Esophagus squamous epithelium (tissue), 5 donors: ENCODE data around the gene USP46. TPM values are rescaled to one million over a fixed set of nuclear protein-coding genes. Genes with fewer than 3 reads are reported as not detected.

ENCODE experiments used
- DNase-seq: peaks from one replicate; lab custom pipeline; 2025; lab: John Stamatoyannopoulos, UW
- H3K27ac ChIP-seq, 4 donors: fragments of 200-600 bp; sonication (generic); one replicate each; pipeline ENCODE4 v1.5.1; 2016 to 2019; ENCODE audit warnings: mild to moderate bottlenecking in 1 of 4
- H3K27me3 ChIP-seq, 4 donors: fragments of 200-600 bp; sonication (generic); 1 replicate in 3 of 4; 2 replicates in 1 of 4; pipeline versions ENCODE4 v1.5.1 to v1.6.0; 2017 to 2021; ENCODE audit warnings: antibody characterized with exemption in 1 of 4
- H3K36me3 ChIP-seq, 3 donors: fragments of 200-600 bp; sonication (generic); one replicate each; pipeline ENCODE4 v1.5.1; 2016 to 2019
- H3K4me1 ChIP-seq, 3 donors: fragments of 200-600 bp; sonication (generic); one replicate each; pipeline ENCODE4 v1.5.1; 2017 to 2019
- H3K4me3 ChIP-seq, 4 donors: fragments of 200-600 bp; sonication (generic); 1 replicate in 3 of 4; 2 replicates in 1 of 4; pipeline ENCODE4 v1.5.1; 2016 to 2019; ENCODE audit warnings: mild to moderate bottlenecking in 2 of 4, moderate library complexity in 1 of 4
- H3K9me3 ChIP-seq, 3 donors: fragments of 200-600 bp; sonication (generic); one replicate each; pipeline ENCODE4 v1.5.1; 2016 to 2019
- CTCF ChIP-seq, 6 experiments: fragments of 450-650 bp in 4 of 6; fragments of 200-600 bp in 2 of 6; sonication (generic) in 2 of 6; IDR thresholded peaks; one replicate each; pipeline ENCODE4 v1.5.1; 2016 to 2019; ENCODE audit warnings: antibody characterized with exemption in 6 of 6, mild to moderate bottlenecking in 4 of 6, moderate library complexity in 4 of 6
- POLR2A ChIP-seq, 4 donors: fragments of 450-650 bp; IDR thresholded peaks; one replicate each; pipeline ENCODE4 v1.6.1; 2017; ENCODE audit warnings: antibody characterized with exemption in 4 of 4, mild to moderate bottlenecking in 4 of 4, moderate library complexity in 3 of 4
- WGBS, 2 donors: methylation state at CpG; one replicate each; pipeline ENCODE4 v1.1.5; 2018; 5-methylcytosine and 5-hydroxymethylcytosine counted together
- intact Hi-C: fragments of 100-400 bp; cut with DNase I; formaldehyde crosslinking; loops from one replicate; pipeline ENCODE4 v1.15.0; 2022
- total RNA-seq, 4 donors: library from RNA; depleted of rRNA; stranded (reverse); fragments of >200 nt; gene quantifications; one replicate each; pipeline ENCODE4 v1.1.0, GENCODE V29; 2016
- donor health status: DM: yes; HTN: yes; CAD: no.

The USP46 gene
- total RNA-seq, 4 donors from 2014 or later, result 12.0 to 22.1 (median 12.9) TPM

GRCh38 chr4:52648836-52649235, 10.3 kb downstream of the USP46 start:
- no peak for DNase-seq
- WGBS, 2 donors, result 100% methylated on average over 1 of the region's 1 CpG; no CpG with 5 or more reads in 1 of the 2 donors

GRCh38 chr4:52646741-52647140, 12.4 kb downstream of the USP46 start:
- TF ChIP-seq CTCF (IDR thresholded peaks at IDR 0.05), result no peak
- no peak for TF ChIP-seq POLR2A (IDR thresholded peaks at IDR 0.05)
- H3K27ac ChIP-seq, result no peak overlapping the region
- WGBS, 2 donors, result 83 to 100% methylated on average over 2 of the region's 2 CpGs
- intact Hi-C loops, result no loop called here
- DNase-seq, result no peak
- H3K9me3 ChIP-seq, result no peaks in the 10 kb centered on the region
- no peaks in the 10 kb centered on the region for H3K36me3 ChIP-seq
- H3K4me3 ChIP-seq, result no peak overlapping the region
- no peaks in the 10 kb centered on the region for H3K27me3 ChIP-seq
- peaks cover 0 to 31% (median 12%) of the 10 kb centered on the region in 3 donors for H3K4me1 ChIP-seq

More at GRCh38 chr4:52648836-52649235, 10.3 kb downstream of the USP46 start:
- Histone ChIP-seq H3K4me3 (no peak overlapping the region), H3K9me3 (no peaks in the 10 kb centered on the region), H3K36me3 (no peaks in the 10 kb centered on the region), H3K4me1 (peaks cover 2 to 19% (median 3%) of the 10 kb centered on the region in 3 donors), H3K27ac (no peak overlapping the region), H3K27me3 (no peaks in the 10 kb centered on the region)
- intact Hi-C loops, result no loop called here
- TF ChIP-seq CTCF (IDR thresholded peaks at IDR 0.05) (no peak), POLR2A (IDR thresholded peaks at IDR 0.05) (no peak)

- H3K27ac ChIP-seq, result no peak overlapping the region
- H3K4me3 ChIP-seq, result no peak overlapping the region
- no peaks in the 10 kb centered on the region for H3K36me3 ChIP-seq
- 83 to 84% methylated on average over 3 of the region's 3 CpGs for WGBS, 2 donors
- intact Hi-C loops, result no loop called here
- no peaks in the 10 kb centered on the region for H3K27me3 ChIP-seq
- TF ChIP-seq POLR2A (IDR thresholded peaks at IDR 0.05), result no peak
- peaks cover 0 to 31% (median 18%) of the 10 kb centered on the region in 3 donors for H3K4me1 ChIP-seq
- no peaks in the 10 kb centered on the region for H3K9me3 ChIP-seq
- DNase-seq, result no peak
These were observed 13.0 kb downstream of the USP46 start for GRCh38 chr4:52646096-52646495.

- intact Hi-C loops, result no loop called here
- Histone ChIP-seq H3K27me3 (no peaks in the 10 kb centered on the region), H3K9me3 (no peaks in the 10 kb centered on the region), H3K36me3 (no peaks in the 10 kb centered on the region), H3K4me3 (no peak overlapping the region), H3K4me1 (peaks cover 0 to 38% (median 24%) of the 10 kb centered on the region in 3 donors), H3K27ac (no peak overlapping the region)
- DNase-seq, result no peak
- TF ChIP-seq CTCF (IDR thresholded peaks at IDR 0.05), result no peak
- no peak for TF ChIP-seq POLR2A (IDR thresholded peaks at IDR 0.05)
These were observed 13.8 kb downstream of the USP46 start for GRCh38 chr4:52645300-52645699.

- 33 to 59% methylated on average over 3 of the region's 4 CpGs for WGBS, 2 donors
- intact Hi-C loops, result no loop called here
- Histone ChIP-seq H3K27ac (no peak overlapping the region), H3K4me1 (peaks cover 0 to 40% (median 24%) of the 10 kb centered on the region in 3 donors), H3K36me3 (no peaks in the 10 kb centered on the region), H3K27me3 (no peaks in the 10 kb centered on the region), H3K4me3 (no peak overlapping the region), H3K9me3 (no peaks in the 10 kb centered on the region)
- DNase-seq, result no peak
- TF ChIP-seq POLR2A (IDR thresholded peaks at IDR 0.05), result no peak
- no peak for TF ChIP-seq CTCF (IDR thresholded peaks at IDR 0.05)
These were observed 15.3 kb downstream of the USP46 start for GRCh38 chr4:52643785-52644244.

- no peaks in the 10 kb centered on the region for H3K36me3 ChIP-seq
- intact Hi-C loops, result no loop called here
- H3K4me3 ChIP-seq, result no peak overlapping the region
- no peaks in the 10 kb centered on the region for H3K9me3 ChIP-seq
- WGBS, 2 donors, result 93 to 100% methylated on average over 2 of the region's 2 CpGs
- no peak for DNase-seq
- no peak overlapping the region for H3K27ac ChIP-seq
- H3K4me1 ChIP-seq, result peaks cover 0 to 40% (median 24%) of the 10 kb centered on the region in 3 donors
- no peaks in the 10 kb centered on the region for H3K27me3 ChIP-seq
- TF ChIP-seq POLR2A (IDR thresholded peaks at IDR 0.05), result no peak
- TF ChIP-seq CTCF (IDR thresholded peaks at IDR 0.05), result no peak
These were observed 15.9 kb downstream of the USP46 start for GRCh38 chr4:52643190-52643589.
